Stomach (tissue), 9 donors: Measurements from ENCODE around the gene PPOX. TPM values are rescaled to one million over a fixed set of nuclear protein-coding genes. Genes with fewer than 3 reads are reported as not detected.
A peak's percentile ranks its signal among the peaks of the same experiment; 100 is the strongest.

ENCODE experiments used
- DNase-seq, 2 donors: peaks; one replicate each; pipeline versions ENCODE4 v3.0.0 to v3.0.0-alpha.2; 2013 to 2019
- H3K27ac ChIP-seq, 5 donors: fragments of 200-600 bp in 4 of 5; sonication (generic) in 4 of 5; one replicate each; pipeline ENCODE4 v1.5.1; 2013 to 2019; ENCODE audit warnings: mild to moderate bottlenecking in 1 of 5, moderate library complexity in 1 of 5
- H3K27me3 ChIP-seq, 3 donors: fragments of 200-600 bp; sonication (generic); one replicate each; pipeline ENCODE4 v1.5.1; 2017 to 2019; ENCODE audit warnings: mixed run types in 1 of 3
- H3K36me3 ChIP-seq, 4 donors: fragments of 200-600 bp; sonication (generic); 1 replicate in 3 of 4; 2 replicates in 1 of 4; pipeline ENCODE4 v1.5.1; 2016 to 2019
- H3K4me1 ChIP-seq, 4 donors: fragments of 200-600 bp; sonication (generic); one replicate each; pipeline ENCODE4 v1.5.1; 2016 to 2019
- H3K4me3 ChIP-seq, 4 donors: fragments of 200-600 bp; sonication (generic) in 3 of 4; one replicate each; pipeline ENCODE4 v1.5.1; 2016 to 2019; ENCODE audit warnings: mild to moderate bottlenecking in 1 of 4
- H3K9me3 ChIP-seq, 4 donors: fragments of 200-600 bp; sonication (generic); one replicate each; pipeline ENCODE4 v1.5.1; 2016 to 2019
- CTCF ChIP-seq, 7 experiments: fragments of 450-650 bp in 4 of 7; fragments of 200-600 bp in 3 of 7; sonication (generic) in 3 of 7; IDR thresholded peaks; one replicate each; pipeline ENCODE4 v1.5.1; 2016 to 2019; ENCODE audit warnings: antibody characterized with exemption in 7 of 7, control low read depth in 2 of 7, mild to moderate bottlenecking in 1 of 7
- EP300 ChIP-seq: sonication (generic); formaldehyde crosslinking; IDR thresholded peaks from one replicate; pipeline ENCODE4 v1.6.1; 2017; ENCODE audit warnings: antibody characterized with exemption
- POLR2A ChIP-seq, 4 donors: fragments of 450-650 bp; IDR thresholded peaks; one replicate each; pipeline ENCODE4 v1.6.1; 2016; ENCODE audit warnings: antibody characterized with exemption in 4 of 4, control low read depth in 2 of 4, mild to moderate bottlenecking in 1 of 4, moderate library complexity in 1 of 4
- POLR2AphosphoS5 ChIP-seq, 3 donors: sonication (generic); formaldehyde crosslinking; IDR thresholded peaks; one replicate each; pipeline ENCODE4 v1.6.1; 2016; ENCODE audit warnings: antibody characterized with exemption in 3 of 3
- WGBS, 5 donors: extraction: QIAGEN DNeasy Blood & Tissue Kit in 3 of 5; methylation state at CpG; one replicate each; pipeline versions ENCODE4 v1.1.5 to v1.1.7; 2013 to 2018; 5-methylcytosine and 5-hydroxymethylcytosine counted together
- intact Hi-C: fragments of 100-400 bp; cut with DNase I; formaldehyde crosslinking; loops from one replicate; pipeline ENCODE4 v1.15.1; 2023; ENCODE audit warnings: low total_unique reads
- polyA plus RNA-seq, 3 donors: library from polyadenylated mRNA; stranded (reverse); fragments of 200-250 nt; gene quantifications; one replicate each; pipeline ENCODE4 v1.2.3, GENCODE V29; 2013
- total RNA-seq, 5 donors: library from RNA; depleted of rRNA; stranded (reverse); fragments of >200 nt; gene quantifications; one replicate each; pipeline versions ENCODE4 v1.1.0 to v1.2.3, GENCODE V29; 2014 to 2016
- donor health status: healthy with polysubstance abuse.
- donor health status: Bipolar disorder and iron deficiency.
- donor health status: healthy.

PPOX gene
- total and polyA plus RNA-seq, 8 donors: 9.5 to 52.7 (median 31.8) TPM

- peak in 1 of 2 donors; percentile 57 for DNase-seq
Observed at GRCh38 chr1:161193561-161194235, 27.5 kb downstream of the PPOX start.

GRCh38 chr1:161195171-161195570 lies 28.9 kb downstream of the PPOX start:
- H3K4me3 ChIP-seq: peak overlapping the region in 2 of 4 donors; percentile 55 to 56

More at GRCh38 chr1:161193561-161194235, 27.5 kb downstream of the PPOX start:
- TF ChIP-seq CTCF (IDR thresholded peaks at IDR 0.05) (peak in 1 of 7 experiments; percentile 16), POLR2A (IDR thresholded peaks at IDR 0.05) (no peak), POLR2AphosphoS5 (IDR thresholded peaks at IDR 0.05) (peak in 1 of 3 donors; percentile 5)
- intact Hi-C loops: no loop called here
- Histone ChIP-seq H3K36me3 (peaks cover 0 to 34% (median 20%) of the 10 kb centered on the region in 4 donors), H3K4me3 (peak overlapping the region in 2 of 4 donors; percentile 6 to 56), H3K4me1 (peaks cover 6 to 69% (median 38%) of the 10 kb centered on the region in 4 donors), H3K9me3 (no peaks in the 10 kb centered on the region), H3K27me3 (peaks cover 0 to 8% (median 0%) of the 10 kb centered on the region in 3 donors), H3K27ac (peak overlapping the region in 2 of 5 donors; percentile 35 to 37)
- WGBS, 5 donors: 64 to 79% (median 77%) methylated on average over 13 to 21 of the region's 21 CpGs

GRCh38 chr1:161196111-161196510 lies 29.9 kb downstream of the PPOX start:
- H3K27ac ChIP-seq: peak overlapping the region in 3 of 5 donors; percentile 95 to 98 (median 96)
- no peaks in the 10 kb centered on the region for H3K9me3 ChIP-seq
- peaks cover 0 to 28% (median 16%) of the 10 kb centered on the region in 4 donors for H3K36me3 ChIP-seq
- intact Hi-C loops: no loop called here
- peak overlapping the region in 3 of 4 donors; percentile 45 to 56 (median 55) for H3K4me3 ChIP-seq
- H3K4me1 ChIP-seq: peaks cover 14 to 93% (median 61%) of the 10 kb centered on the region in 4 donors
- peaks cover 0 to 8% (median 0%) of the 10 kb centered on the region in 3 donors for H3K27me3 ChIP-seq
- TF ChIP-seq POLR2A (IDR thresholded peaks at IDR 0.05) (no peak), POLR2AphosphoS5 (IDR thresholded peaks at IDR 0.05) (no peak)
- 91 to 99% (median 98%) methylated on average over 7 of the region's 7 CpGs for WGBS, 5 donors
- no peak for DNase-seq

More at GRCh38 chr1:161195171-161195570, 28.9 kb downstream of the PPOX start:
- Histone ChIP-seq H3K36me3 (peaks cover 0 to 34% (median 20%) of the 10 kb centered on the region in 4 donors), H3K9me3 (no peaks in the 10 kb centered on the region), H3K4me1 (peaks cover 6 to 83% (median 51%) of the 10 kb centered on the region in 4 donors), H3K27ac (peak overlapping the region in 2 of 5 donors; percentile 0 to 98), H3K27me3 (peaks cover 0 to 8% (median 0%) of the 10 kb centered on the region in 3 donors)
- intact Hi-C loops: no loop called here
- WGBS, 5 donors: 78 to 85% (median 79%) methylated on average over 4 of the region's 4 CpGs
- DNase-seq: no peak
- TF ChIP-seq EP300 (no peak), CTCF (IDR thresholded peaks at IDR 0.05) (no peak), POLR2A (IDR thresholded peaks at IDR 0.05) (no peak), POLR2AphosphoS5 (IDR thresholded peaks at IDR 0.05) (no peak)

- TF ChIP-seq POLR2AphosphoS5 (IDR thresholded peaks at IDR 0.05): no peak
- Histone ChIP-seq H3K27ac (peak overlapping the region in 4 of 5 donors; percentile 95 to 98 (median 96)), H3K4me3 (peak overlapping the region; percentile 33 to 56 (median 50)), H3K36me3 (peaks cover 0 to 21% (median 10%) of the 10 kb centered on the region in 4 donors), H3K4me1 (peaks cover 20 to 99% (median 67%) of the 10 kb centered on the region in 4 donors), H3K9me3 (no peaks in the 10 kb centered on the region), H3K27me3 (peaks cover 0 to 8% (median 0%) of the 10 kb centered on the region in 3 donors)
- peak in 1 of 2 donors; percentile 90 for DNase-seq
- 62 to 81% (median 76%) methylated on average over 20 to 27 of the region's 27 CpGs for WGBS, 5 donors
- intact Hi-C loops: no loop called here
Observed at GRCh38 chr1:161196521-161197451, 30.6 kb downstream of the PPOX start.
